HEK293T (cell line): ENCODE data around the gene B4GALT2.

Experiments used
- ARNT ChIP-seq: fragments of 450-650 bp; IDR thresholded peaks from 2 replicates; pipeline ENCODE4 v1.6.1; 2017; ENCODE audit warnings: mild to moderate bottlenecking
- BHLHE40 ChIP-seq: fragments of 450-650 bp; IDR thresholded peaks from 2 replicates; pipeline ENCODE4 v1.6.1; 2016; ENCODE audit warnings: mild to moderate bottlenecking, moderate library complexity, borderline replicate concordance
- CTBP1 ChIP-seq: fragments of 450-650 bp; IDR thresholded peaks from 2 replicates; pipeline ENCODE4 v1.6.1; 2016; ENCODE audit warnings: borderline replicate concordance
- ELF4 ChIP-seq: fragments of 450-650 bp; IDR thresholded peaks from 2 replicates; pipeline ENCODE4 v1.6.1; 2017; ENCODE audit warnings: antibody characterized with exemption
- FOXK2 ChIP-seq: fragments of 450-650 bp; IDR thresholded peaks from 2 replicates; pipeline ENCODE4 v1.6.1; 2016; ENCODE audit warnings: mild to moderate bottlenecking
- FOXM1 ChIP-seq: fragments of 450-650 bp; IDR thresholded peaks from 2 replicates; pipeline ENCODE4 v1.6.1; 2017; ENCODE audit warnings: mild to moderate bottlenecking, borderline replicate concordance
- HDGF ChIP-seq: fragments of 450-650 bp; IDR thresholded peaks from 2 replicates; pipeline ENCODE4 v1.6.1; 2017; ENCODE audit warnings: antibody characterized with exemption, borderline replicate concordance
- LEF1 ChIP-seq: fragments of 450-650 bp; IDR thresholded peaks from 2 replicates; pipeline ENCODE4 v1.6.1; 2017; ENCODE audit warnings: mild to moderate bottlenecking, borderline replicate concordance
- NFRKB ChIP-seq: fragments of 450-650 bp; IDR thresholded peaks from 2 replicates; pipeline ENCODE4 v1.6.1; 2016; ENCODE audit warnings: mild to moderate bottlenecking, moderate library complexity
- PKNOX1 ChIP-seq: fragments of 450-650 bp; IDR thresholded peaks from 2 replicates; pipeline ENCODE4 v1.6.1; 2016
- SP1 ChIP-seq: fragments of 450-650 bp; IDR thresholded peaks from 2 replicates; pipeline ENCODE4 v1.6.1; 2017
- SUZ12 ChIP-seq: fragments of 450-650 bp; IDR thresholded peaks from 2 replicates; pipeline ENCODE4 v1.6.1; 2016; ENCODE audit warnings: mild to moderate bottlenecking
- TARDBP ChIP-seq: fragments of 450-650 bp; IDR thresholded peaks from 2 replicates; pipeline ENCODE4 v1.6.1; 2016
- ZNF384 ChIP-seq: fragments of 450-650 bp; IDR thresholded peaks from 2 replicates; pipeline ENCODE4 v1.6.1; 2016

DNA sequence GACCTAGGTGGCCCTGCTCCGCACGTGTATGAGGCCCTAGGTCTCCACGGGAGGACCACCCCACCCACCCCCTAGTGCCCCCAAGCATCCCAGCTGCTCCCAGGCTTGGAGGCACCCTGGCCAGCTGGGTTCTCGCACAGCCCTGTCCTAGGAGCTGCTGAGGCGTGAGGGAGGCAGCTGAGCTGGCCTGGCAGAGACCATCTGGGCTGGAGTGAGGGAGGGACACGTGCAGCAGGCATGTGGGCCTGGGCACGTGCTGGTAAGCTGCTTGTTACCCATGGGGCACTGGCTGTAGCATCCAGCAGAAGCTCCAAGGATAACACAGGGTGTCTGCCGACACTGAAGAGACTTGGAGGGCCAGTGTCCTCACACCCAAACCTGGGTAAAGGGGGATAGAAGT is 42.1 kb downstream of the B4GALT2 start:
- TF ChIP-seq SP1 = no peak
- no peak for TF ChIP-seq ELF4
- TF ChIP-seq SUZ12 = no peak
- no peak for TF ChIP-seq FOXK2
- TF ChIP-seq PKNOX1 = no peak
- no peak for TF ChIP-seq BHLHE40
- TF ChIP-seq HDGF = no peak
- TF ChIP-seq ZNF384 = no peak
- no peak for TF ChIP-seq ARNT
- TF ChIP-seq LEF1 = no peak
- TF ChIP-seq CTBP1 = no peak
- no peak for TF ChIP-seq TARDBP
- TF ChIP-seq NFRKB = no peak
- TF ChIP-seq FOXM1 = no peak
